Caco-2 (cell line): ENCODE measurements around the gene SURF2. TPM values are rescaled to one million over a fixed set of nuclear protein-coding genes. Genes with fewer than 3 reads are reported as not detected.

ENCODE experiments used
- BruUV-seq: library from RNA; stranded (reverse); fragments of 400-500 nt; replicated peaks from 2 replicates; lab custom pipeline; 2021; lab: Mats Ljungman, UMichigan
- CTCF ChIA-PET: fragments of 300-600 bp; sonication (Branson Sonifier 250); formaldehyde crosslinking; loops from one replicate; lab custom pipeline; 2022; ENCODE audit warnings: antibody characterized with exemption; lab: Charles Lee
- POLR2A ChIA-PET: fragments of 300-600 bp; sonication (Branson Sonifier 250); formaldehyde crosslinking; loops from one replicate; lab custom pipeline; 2022; ENCODE audit warnings: antibody characterized with exemption; lab: Charles Lee
- DNase-seq, 2 experiments: peaks; one replicate each; pipeline versions ENCODE4 v3.0.0 to v3.0.0-alpha.2; 2020 to 2022
- H3K27me3 ChIP-seq: replicated peaks from 2 replicates; pipeline ENCODE4 v1.6.0; 2011; ENCODE audit warnings: low read length; ENCODE audit not compliant: control insufficient read depth, insufficient read depth
- H3K36me3 ChIP-seq: 2 replicates; pipeline ENCODE4 v1.5.1; 2011; ENCODE audit warnings: low read length; ENCODE audit not compliant: control insufficient read depth, insufficient read depth
- H3K4me1 ChIP-seq: fragments of 250-450 bp; sonication (Bioruptor Pico); 2 replicates; pipeline ENCODE4 v1.5.1; 2020; ENCODE audit warnings: mild to moderate bottlenecking
- H3K4me3 ChIP-seq: 2 replicates; pipeline ENCODE4 v1.5.1; 2011; ENCODE audit warnings: low read depth, mild to moderate bottlenecking, control low read depth, low read length
- H3K9me3 ChIP-seq: fragments of 250-450 bp; sonication (Bioruptor Pico); 2 replicates; pipeline ENCODE4 v1.5.1; 2020; ENCODE audit warnings: mild to moderate bottlenecking, moderate library complexity
- H3K27ac Mint-ChIP-seq: one replicate; pipeline ENCODE4 v1.8.0; 2022; ENCODE audit warnings: mixed read lengths; ENCODE audit not compliant: unreplicated experiment
- H3K27me3 Mint-ChIP-seq: one replicate; pipeline ENCODE4 v1.8.0; 2022; ENCODE audit warnings: mixed read lengths; ENCODE audit not compliant: insufficient read depth, unreplicated experiment
- H3K36me3 Mint-ChIP-seq: one replicate; pipeline ENCODE4 v1.8.0; 2022; ENCODE audit warnings: mild to moderate bottlenecking, mixed read lengths; ENCODE audit not compliant: insufficient read depth, unreplicated experiment
- H3K4me1 Mint-ChIP-seq: one replicate; pipeline ENCODE4 v1.8.0; 2022; ENCODE audit warnings: low read depth, mixed read lengths; ENCODE audit not compliant: unreplicated experiment
- H3K4me3 Mint-ChIP-seq: one replicate; pipeline ENCODE4 v1.8.0; 2022; ENCODE audit warnings: mild to moderate bottlenecking, moderate library complexity, mixed read lengths; ENCODE audit not compliant: unreplicated experiment
- H3K9me3 Mint-ChIP-seq: one replicate; pipeline ENCODE4 v1.8.0; 2022; ENCODE audit warnings: mixed read lengths; ENCODE audit not compliant: unreplicated experiment
- intact Hi-C: fragments of 100-400 bp; cut with micrococcal nuclease; formaldehyde crosslinking; loops from one replicate; pipeline ENCODE4 v1.10.0; 2022; ENCODE audit not compliant: unreplicated experiment
- total RNA-seq: library from RNA; stranded (reverse); gene quantifications from 2 replicates; pipeline ENCODE4 v1.2.3, GENCODE V29; 2022
- TF ChIP-seq, protein P1 (sequence below), 2 experiments: fragments of 200-600 bp in 1 of 2; IDR thresholded peaks; 1 replicate in 1 of 2; 2 replicates in 1 of 2; pipeline versions ENCODE4 v1.5.1 to v1.8.0; 2011 to 2022; ENCODE audit warnings: antibody characterized with exemption in 1 of 2, control low read depth in 1 of 2, inconsistent platforms in 1 of 2, low read depth in 1 of 2, low read length in 1 of 2, mild to moderate bottlenecking in 1 of 2, moderate library complexity in 1 of 2; ENCODE audit not compliant: insufficient read depth in 1 of 2, severe bottlenecking in 1 of 2, unreplicated experiment in 1 of 2

The SURF2 gene
- total RNA-seq, 1 experiment from 2014 or later: 34.4 TPM

DNA sequence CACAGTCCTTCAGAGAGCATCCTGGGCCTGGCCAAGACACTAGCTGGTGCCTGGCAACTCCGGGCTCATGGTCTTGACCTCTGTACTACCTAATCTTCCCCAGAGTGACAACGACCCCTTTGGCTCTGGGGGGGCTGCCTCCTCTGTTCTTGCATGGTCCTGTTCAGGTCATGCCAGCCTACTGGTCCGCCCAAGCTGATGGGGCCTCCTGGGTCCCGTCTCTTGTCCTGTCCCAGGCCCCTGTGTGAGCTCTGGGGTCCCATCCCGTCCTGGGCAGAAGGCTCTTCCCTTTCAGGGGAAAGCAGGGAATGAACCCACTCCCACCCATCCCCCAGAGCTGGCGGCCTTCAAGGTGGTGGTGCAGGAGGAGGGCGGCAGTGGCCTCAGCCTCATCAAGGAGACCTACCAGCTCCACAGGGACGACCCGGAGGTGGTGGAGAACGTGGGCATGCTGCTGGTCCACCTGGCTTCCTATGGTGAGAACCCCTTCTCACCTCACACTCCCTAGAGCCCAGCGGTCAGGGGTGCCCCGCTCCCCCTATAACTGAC is 48.2 kb downstream of the SURF2 start:
- H3K27ac Mint-ChIP-seq: peak overlapping the region; percentile 11
- no peaks in the 10 kb centered on the region for H3K4me1 ChIP-seq
- H3K9me3 ChIP-seq: no peaks in the 10 kb centered on the region
- intact Hi-C loops: loop anchor here (1.0 kb wide), 1 partner anchor 45 kb away; no protein-coding TSS in a partner anchor
- no TSS peak for BruUV-seq
- CTCF ChIA-PET: interaction anchor here (0.9 to 1.7 kb wide), 3 partner anchors 33 to 49 kb away, joined by 3 to 4 read pairs (median 3); partner anchors contain the start of gene SURF1
- TF ChIP-seq, protein P1, sequence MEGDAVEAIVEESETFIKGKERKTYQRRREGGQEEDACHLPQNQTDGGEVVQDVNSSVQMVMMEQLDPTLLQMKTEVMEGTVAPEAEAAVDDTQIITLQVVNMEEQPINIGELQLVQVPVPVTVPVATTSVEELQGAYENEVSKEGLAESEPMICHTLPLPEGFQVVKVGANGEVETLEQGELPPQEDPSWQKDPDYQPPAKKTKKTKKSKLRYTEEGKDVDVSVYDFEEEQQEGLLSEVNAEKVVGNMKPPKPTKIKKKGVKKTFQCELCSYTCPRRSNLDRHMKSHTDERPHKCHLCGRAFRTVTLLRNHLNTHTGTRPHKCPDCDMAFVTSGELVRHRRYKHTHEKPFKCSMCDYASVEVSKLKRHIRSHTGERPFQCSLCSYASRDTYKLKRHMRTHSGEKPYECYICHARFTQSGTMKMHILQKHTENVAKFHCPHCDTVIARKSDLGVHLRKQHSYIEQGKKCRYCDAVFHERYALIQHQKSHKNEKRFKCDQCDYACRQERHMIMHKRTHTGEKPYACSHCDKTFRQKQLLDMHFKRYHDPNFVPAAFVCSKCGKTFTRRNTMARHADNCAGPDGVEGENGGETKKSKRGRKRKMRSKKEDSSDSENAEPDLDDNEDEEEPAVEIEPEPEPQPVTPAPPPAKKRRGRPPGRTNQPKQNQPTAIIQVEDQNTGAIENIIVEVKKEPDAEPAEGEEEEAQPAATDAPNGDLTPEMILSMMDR (IDR thresholded peaks at IDR 0.05; ENCODE audit: insufficient read depth in 1 of 2, low read depth in 1 of 2, low read length in 1 of 2, severe bottlenecking in 1 of 2, unreplicated experiment in 1 of 2): no peak
- peaks cover 51% of the 10 kb centered on the region for H3K36me3 Mint-ChIP-seq
- no peak overlapping the region for H3K4me3 Mint-ChIP-seq
- 0 out of 2 replicates have a peak, but pooled peaks cover 2% of the 10 kb centered on the region for H3K36me3 ChIP-seq
- peak in 1 of 2 experiments; percentile 29 for DNase-seq
- no peaks in the 10 kb centered on the region for H3K4me1 Mint-ChIP-seq
- no peaks in the 10 kb centered on the region for H3K9me3 Mint-ChIP-seq
- POLR2A ChIA-PET: interaction anchor here (0.6 kb wide), 1 partner anchor 55 kb away, joined by 3 read pairs; no protein-coding TSS in a partner anchor
- H3K4me3 ChIP-seq: no peak overlapping the region
- no peaks in the 10 kb centered on the region for H3K27me3 ChIP-seq
- no peaks in the 10 kb centered on the region for H3K27me3 Mint-ChIP-seq

DNA sequence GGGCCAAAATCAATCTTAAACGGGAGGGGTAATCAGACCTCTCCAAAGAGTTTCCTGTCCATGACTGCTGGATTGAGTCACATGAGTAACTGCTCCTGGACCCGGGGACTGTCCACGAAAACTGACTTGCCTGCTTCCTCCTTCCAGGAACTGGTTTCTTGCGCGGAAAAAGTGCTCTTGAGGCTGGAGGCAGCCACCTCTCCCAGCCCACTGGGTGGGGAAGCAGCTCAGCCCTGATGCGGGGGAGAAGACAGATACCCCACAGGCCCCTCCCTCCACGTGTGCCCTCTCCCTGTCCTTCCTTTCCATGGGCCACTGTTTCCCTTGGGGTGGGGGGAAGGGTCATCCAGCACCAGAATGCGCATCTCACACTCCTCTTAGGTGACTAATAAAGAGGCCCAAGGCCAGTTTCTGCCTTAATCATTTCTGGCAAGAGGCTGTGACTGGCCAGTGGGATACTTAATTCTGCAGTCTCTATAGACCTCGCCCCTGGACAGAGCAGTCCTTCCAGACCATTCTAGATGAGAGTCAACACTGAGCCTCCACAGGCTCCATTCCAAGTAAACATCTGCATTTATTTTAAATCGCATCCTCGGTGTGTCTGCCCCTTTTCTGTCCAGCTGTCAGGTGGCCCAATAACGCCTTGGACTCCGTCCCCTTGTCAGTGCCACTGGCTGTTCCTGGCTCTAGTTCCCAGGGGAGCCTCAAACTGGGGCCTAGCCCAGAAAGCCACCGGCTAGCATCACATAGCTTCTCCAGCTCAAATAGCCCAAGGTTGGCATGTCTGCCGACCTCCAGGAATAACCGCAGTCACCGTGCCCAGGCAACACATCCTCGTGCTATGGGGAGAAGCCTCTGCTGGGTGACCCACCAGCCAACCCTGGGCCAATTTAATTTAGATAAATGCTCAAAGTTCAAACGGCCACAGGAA is 49.4 kb downstream of the SURF2 start:
- POLR2A ChIA-PET: no interaction called here
- no peak overlapping the region for H3K27ac Mint-ChIP-seq

More for the DNA sequence above, 49.4 kb downstream of the SURF2 start:
- TF ChIP-seq, protein P1 (IDR thresholded peaks at IDR 0.05; ENCODE audit: insufficient read depth in 1 of 2, low read depth in 1 of 2, low read length in 1 of 2, severe bottlenecking in 1 of 2, unreplicated experiment in 1 of 2): no peak
- H3K4me1 ChIP-seq: no peaks in the 10 kb centered on the region
- H3K4me3 ChIP-seq: no peak overlapping the region
- no peaks in the 10 kb centered on the region for H3K27me3 ChIP-seq
- CTCF ChIA-PET: interaction anchor here (1.7 kb wide), 1 partner anchor 49 kb away, joined by 3 read pairs; no protein-coding TSS in a partner anchor
- H3K9me3 ChIP-seq: no peaks in the 10 kb centered on the region
- no TSS peak for BruUV-seq
- H3K36me3 ChIP-seq: peaks cover 2% of the 10 kb centered on the region; the same call in 1 of the 2 replicates
- intact Hi-C loops: loop anchor here (1.0 kb wide), 1 partner anchor 81 kb away; no protein-coding TSS in a partner anchor
- no peaks in the 10 kb centered on the region for H3K27me3 Mint-ChIP-seq
- DNase-seq: no peak
- no peaks in the 10 kb centered on the region for H3K9me3 Mint-ChIP-seq
- peaks cover 63% of the 10 kb centered on the region for H3K36me3 Mint-ChIP-seq
- H3K4me1 Mint-ChIP-seq: no peaks in the 10 kb centered on the region
- H3K4me3 Mint-ChIP-seq: no peak overlapping the region
